ENCODE data around the gene AIFM3. TPM values are rescaled to one million over a fixed set of nuclear protein-coding genes. Genes with fewer than 3 reads are reported as not detected.

Gene AIFM3
- polyA plus RNA-seq, 2 of the 4 experiments (the other 2 are of a cell fraction): 1.4 to 3.6 TPM

- no peak for DNase-seq (ENCODE audit: low read depth in 1 of 2, low spot score in 1 of 2)
- TF ChIP-seq ZFP36 (IDR thresholded peaks at IDR 0.05; ENCODE audit: borderline replicate concordance, partially characterized antibody) (no peak), CHD4 (IDR thresholded peaks at IDR 0.05; ENCODE audit: borderline replicate concordance) (no peak), CBX2 (IDR thresholded peaks at IDR 0.05; ENCODE audit: borderline replicate concordance, low read depth) (no peak), TP53 (CRISPR knock-in tag; IDR thresholded peaks at IDR 0.05) (no peak), HEYL (CRISPR knock-in tag; IDR thresholded peaks at IDR 0.05) (no peak), MYC (IDR thresholded peaks at IDR 0.05; ENCODE audit: borderline replicate concordance, low read length) (no peak), MAFK (IDR thresholded peaks at IDR 0.05; ENCODE audit: partially characterized antibody) (no peak), CTCF (IDR thresholded peaks at IDR 0.05) (no peak), E2F6 (IDR thresholded peaks at IDR 0.05; ENCODE audit: borderline replicate concordance, low read depth) (no peak), KDM5A (IDR thresholded peaks at IDR 0.05) (no peak), RCOR1 (IDR thresholded peaks at IDR 0.05; ENCODE audit: low read depth, low read length) (no peak), MAX (IDR thresholded peaks at IDR 0.05) (no peak), POLR2AphosphoS2 (conservative IDR thresholded peaks at IDR 0.05; ENCODE audit: low read length) (no peak), ELK1 (IDR thresholded peaks at IDR 0.05; ENCODE audit: low read depth, low read length) (no peak)
- ChIA-PET CTCF (interaction anchor here (0.6 to 4.2 kb wide), 7 partner anchors 10 to 122 kb away, joined by 3 to 24 read pairs (median 7); partner anchors contain the start of genes CRKL and LZTR1), POLR2A (interaction anchor here (2.7 kb wide), 1 partner anchor 22 kb away, joined by 19 read pairs; the partner anchor contains the start of gene LZTR1)
- Histone ChIP-seq H3K27ac (no peak overlapping the region), H3K4me2 (no peak overlapping the region), H3K4me3 (no peak overlapping the region), H3K4me1 (peaks cover 11% of the 10 kb centered on the region), H3K9me3 (no peaks in the 10 kb centered on the region)
- no peak for FAIRE-seq
- no peak for ATAC-seq
- 93% methylated on average over 20 of the region's 20 CpGs for WGBS (ENCODE audit: missing lambda C conversion rate)
These were observed 7.2 kb upstream of the AIFM3 start for GRCh38 chr22:20959578-20960461.

- FAIRE-seq (no peak), DNase-seq (ENCODE audit: low read depth in 1 of 2, low spot score in 1 of 2) (no peak), ATAC-seq (no peak)
- no peak overlapping the region for H3K4me3 ChIP-seq
- no peak overlapping the region for H3K27ac ChIP-seq
- POLR2A ChIA-PET: no interaction called here
- 94% methylated on average over 1 of the region's 4 CpGs for WGBS (ENCODE audit: missing lambda C conversion rate)
- peaks cover 11% of the 10 kb centered on the region for H3K4me1 ChIP-seq
- TF ChIP-seq E2F6 (IDR thresholded peaks at IDR 0.05; ENCODE audit: borderline replicate concordance, low read depth): no peak
- no peak for TF ChIP-seq MYC (IDR thresholded peaks at IDR 0.05; ENCODE audit: borderline replicate concordance, low read length)
- no peak overlapping the region for H3K4me2 ChIP-seq
- CTCF ChIA-PET: interaction anchor here (0.5 to 4.2 kb wide), 9 partner anchors 13 to 139 kb away, joined by 3 to 24 read pairs (median 6); partner anchors contain the start of genes CRKL and LZTR1
- H3K9me3 ChIP-seq: no peaks in the 10 kb centered on the region
These were observed 6.4 kb upstream of the AIFM3 start for GRCh38 chr22:20960609-20961008.

- DNase-seq (ENCODE audit: low read depth in 1 of 2, low spot score in 1 of 2) (no peak), ATAC-seq (no peak), FAIRE-seq (no peak)
- H3K9me3 ChIP-seq: no peaks in the 10 kb centered on the region
- WGBS (ENCODE audit: missing lambda C conversion rate): 94% methylated on average over 6 of the region's 6 CpGs
- TF ChIP-seq CHD2 (IDR thresholded peaks at IDR 0.05; ENCODE audit: low read length, partially characterized antibody) (no peak), REST (IDR thresholded peaks at IDR 0.05) (no peak)
- 0 out of 3 replicates have a peak, but pooled peaks cover 3% of the 10 kb centered on the region for H3K4me1 ChIP-seq
- H3K4me3 ChIP-seq: no peak overlapping the region
- H3K4me2 ChIP-seq: no peak overlapping the region
- CTCF ChIA-PET: interaction anchor here (1.0 to 4.2 kb wide), 6 partner anchors 10 to 211 kb away, joined by 3 to 24 read pairs (median 4); no protein-coding TSS in a partner anchor
- H3K27ac ChIP-seq: no peak overlapping the region
- POLR2A ChIA-PET: no interaction called here
These were observed 4.5 kb upstream of the AIFM3 start for GRCh38 chr22:20962491-20962945.

Data from A549 (cell line).